Measurements from ENCODE around the gene NCS1. TPM values are rescaled to one million over a fixed set of nuclear protein-coding genes. Genes with fewer than 3 reads are reported as not detected.

Gene NCS1
- total RNA-seq, 1 experiment from 2014 or later = 76.3 TPM

DNA sequence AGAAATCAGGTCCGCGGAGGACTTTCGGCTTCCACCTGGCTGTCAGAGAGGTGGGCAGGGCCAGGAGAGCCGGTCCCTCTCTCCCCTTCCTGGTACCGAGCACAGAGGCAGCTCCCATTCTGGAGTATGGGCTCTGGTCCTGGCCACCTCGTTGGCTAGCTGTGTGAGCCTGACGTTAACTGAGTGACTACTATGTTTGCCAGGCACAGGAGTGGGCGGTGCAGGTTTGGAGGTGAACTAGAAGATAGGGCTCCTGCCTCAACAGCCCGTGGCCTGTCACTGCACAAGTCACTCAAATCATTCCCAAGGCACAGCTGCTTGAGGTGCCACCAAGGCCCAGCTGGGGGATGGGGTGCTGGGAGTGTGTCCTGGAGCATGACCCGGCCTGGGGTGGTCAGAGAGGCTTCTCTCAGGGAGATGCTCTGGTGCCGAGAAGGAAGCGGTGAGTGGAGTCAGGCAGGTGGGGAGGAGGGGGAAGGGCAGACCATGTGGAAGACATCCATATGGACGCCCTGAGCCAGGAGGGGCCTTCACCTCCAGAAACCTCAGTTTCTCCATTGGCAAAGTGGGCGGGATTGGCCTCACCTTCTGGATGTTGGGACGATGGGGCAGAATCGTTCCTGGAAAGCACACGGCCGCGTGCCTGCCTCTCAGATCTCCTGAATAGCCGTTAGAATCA is 39.5 kb downstream of the NCS1 start:
- DNase-seq (ENCODE audit: low read depth) = no peak

DNA sequence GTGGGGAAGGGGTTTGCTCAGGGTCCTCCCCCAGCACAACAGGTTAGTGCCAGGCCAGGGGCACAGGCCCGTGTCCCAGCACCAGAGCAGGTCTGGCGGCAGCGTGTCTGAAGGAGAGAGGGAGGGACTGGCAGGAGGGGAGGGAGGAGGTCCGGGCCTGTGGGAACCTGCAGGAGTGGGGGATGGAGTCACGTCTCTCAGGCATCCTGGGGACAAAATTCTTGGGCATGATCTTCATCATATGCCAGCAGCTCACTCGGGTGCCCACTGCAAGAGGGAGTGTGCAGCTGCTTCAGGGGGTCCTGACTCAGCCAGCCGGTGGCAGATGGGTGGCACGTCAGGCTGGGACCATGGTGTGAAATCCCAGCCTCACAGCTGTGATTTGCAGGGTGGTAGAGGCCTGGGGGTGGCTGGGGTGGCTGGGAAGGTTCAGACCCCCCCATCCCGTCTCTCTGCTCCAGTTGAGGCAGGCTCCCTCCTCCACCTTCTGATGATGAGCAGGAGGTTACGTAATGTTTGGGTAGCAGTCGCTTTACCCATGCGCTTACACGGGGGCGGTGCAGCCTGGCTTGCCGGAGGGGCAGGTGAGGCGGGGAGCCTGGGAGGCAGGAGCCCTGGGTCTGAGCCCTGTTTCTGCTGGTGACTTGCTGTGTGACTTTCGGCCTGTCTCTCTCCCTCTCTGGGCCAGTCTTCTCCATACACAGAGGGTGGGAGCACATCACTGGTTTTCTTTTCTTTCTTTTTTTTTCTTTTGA is 40.5 kb downstream of the NCS1 start:
- no peak for DNase-seq (ENCODE audit: low read depth)

DNA sequence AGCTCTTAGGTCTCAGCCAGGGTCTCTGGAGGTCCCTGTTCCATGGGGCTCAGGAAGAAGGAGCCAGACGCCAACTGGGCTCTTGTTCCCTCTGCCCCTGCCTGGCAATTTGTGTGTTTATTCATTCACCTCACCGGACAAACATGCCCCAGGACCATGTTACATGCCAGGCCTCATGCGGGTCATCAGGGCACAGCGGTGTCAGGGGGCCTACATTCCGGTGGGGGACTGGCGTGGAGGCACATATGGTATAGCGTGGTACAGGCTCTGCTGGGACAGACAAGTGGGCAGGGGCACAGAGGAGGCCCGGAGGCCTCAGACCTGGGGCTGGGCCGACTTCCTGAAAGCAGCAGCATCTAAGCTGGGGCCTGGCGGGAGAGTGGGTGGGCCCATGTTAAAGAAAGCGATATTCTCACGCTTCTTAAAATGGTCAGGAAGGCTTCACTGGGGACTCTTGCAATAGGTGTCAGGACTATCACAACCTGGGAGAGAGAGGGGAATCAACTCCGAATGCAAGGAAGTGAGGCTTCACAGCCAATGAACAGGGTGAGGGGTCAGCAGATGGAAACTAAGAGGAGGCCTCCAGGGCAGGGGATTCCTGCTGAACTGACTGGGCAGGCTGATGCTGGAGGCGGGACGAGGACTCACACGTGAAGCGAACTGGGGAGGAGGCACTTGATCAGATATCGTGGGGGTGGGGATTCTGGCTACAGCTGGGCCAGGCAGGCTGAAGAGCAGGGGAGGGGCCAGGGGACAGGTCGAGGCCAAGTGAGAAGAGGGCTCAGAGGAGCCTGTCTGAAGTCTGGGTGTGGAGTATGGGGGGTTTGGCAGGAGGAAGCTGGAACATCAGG is 41.9 kb downstream of the NCS1 start:
- no peak for DNase-seq (ENCODE audit: low read depth)

DNA sequence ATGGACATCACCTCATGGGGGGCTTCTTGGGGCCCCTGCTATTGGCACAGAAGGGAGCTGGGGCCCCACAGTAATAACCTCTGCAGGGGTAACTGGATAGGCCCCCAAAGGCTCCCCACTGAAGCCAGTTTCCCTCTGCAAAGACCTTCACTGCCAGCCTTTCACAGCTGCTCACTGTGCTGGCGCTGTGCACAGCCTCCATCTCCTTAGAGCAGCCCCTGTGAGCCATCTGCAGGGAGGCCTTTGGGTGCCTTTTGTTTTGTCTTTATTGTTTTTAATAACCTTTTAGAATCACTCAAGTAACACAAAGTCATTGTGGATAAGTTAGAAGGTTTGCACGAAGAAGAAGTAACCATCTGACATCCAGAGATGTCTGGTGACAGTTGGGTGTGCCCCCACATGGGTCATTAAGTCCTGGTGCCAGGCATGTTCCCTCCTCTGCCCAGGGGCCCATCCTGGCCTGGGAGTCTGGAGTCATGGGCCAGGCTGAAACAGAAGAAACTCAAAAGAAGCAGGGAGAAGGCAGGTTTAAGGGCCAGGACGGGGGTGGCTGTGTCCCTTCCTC is 42.7 kb downstream of the NCS1 start:
- no peak for DNase-seq (ENCODE audit: low read depth)

DNA sequence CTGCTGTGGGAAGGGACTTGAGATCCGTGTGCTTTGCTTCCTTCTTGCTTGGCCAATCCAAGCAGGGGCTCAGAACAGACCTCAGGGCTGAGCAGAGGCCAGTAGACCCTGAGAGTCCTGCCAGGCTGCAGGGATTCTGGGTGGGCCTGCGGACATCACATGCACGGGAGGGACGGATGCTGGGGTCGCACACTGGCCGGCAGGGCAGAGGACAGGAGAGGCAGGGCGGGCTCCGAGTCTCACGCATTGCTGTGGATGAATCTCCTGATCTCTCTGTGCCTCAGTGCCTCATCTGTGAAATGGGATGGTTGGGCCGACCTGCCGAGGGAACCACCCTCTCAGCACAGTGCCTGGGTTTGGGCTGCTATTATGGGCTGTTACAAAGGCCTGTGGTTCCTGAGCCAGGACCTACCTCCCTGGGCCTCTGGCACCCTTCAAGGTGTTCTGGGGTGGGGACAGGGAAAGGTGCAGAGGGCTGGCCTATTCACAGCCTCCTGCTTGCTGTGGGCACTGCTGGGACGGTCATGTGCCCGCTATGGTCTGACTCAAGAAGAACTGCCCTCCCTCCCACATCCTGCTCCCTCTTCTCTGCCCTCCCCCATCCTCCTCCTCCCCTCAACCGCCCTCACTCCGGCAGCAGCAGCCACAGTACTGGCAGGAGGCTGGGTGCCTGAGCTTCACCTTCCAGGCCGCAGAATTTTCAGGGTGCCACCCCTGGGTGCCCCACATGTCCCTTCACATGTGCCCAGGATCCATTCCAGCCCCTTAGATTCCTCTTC is 43.3 kb downstream of the NCS1 start:
- DNase-seq (ENCODE audit: low read depth) = peak; percentile 85

DNA sequence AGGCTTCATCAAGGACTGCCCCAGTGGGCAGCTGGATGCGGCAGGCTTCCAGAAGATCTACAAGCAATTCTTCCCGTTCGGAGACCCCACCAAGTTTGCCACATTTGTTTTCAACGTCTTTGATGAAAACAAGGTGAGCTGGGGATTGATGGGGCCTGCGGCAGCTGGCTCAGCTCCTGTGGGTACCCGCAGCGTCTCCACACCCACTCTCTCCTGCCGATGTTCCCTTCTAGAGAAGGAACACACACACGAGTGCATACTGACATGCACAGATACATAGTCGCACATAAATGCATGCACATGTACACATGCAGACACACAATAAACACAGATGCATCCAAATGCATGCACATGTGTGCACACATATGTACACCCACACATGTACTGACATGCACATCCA is 45.6 kb downstream of the NCS1 start:
- no peak for DNase-seq (ENCODE audit: low read depth)

DNA sequence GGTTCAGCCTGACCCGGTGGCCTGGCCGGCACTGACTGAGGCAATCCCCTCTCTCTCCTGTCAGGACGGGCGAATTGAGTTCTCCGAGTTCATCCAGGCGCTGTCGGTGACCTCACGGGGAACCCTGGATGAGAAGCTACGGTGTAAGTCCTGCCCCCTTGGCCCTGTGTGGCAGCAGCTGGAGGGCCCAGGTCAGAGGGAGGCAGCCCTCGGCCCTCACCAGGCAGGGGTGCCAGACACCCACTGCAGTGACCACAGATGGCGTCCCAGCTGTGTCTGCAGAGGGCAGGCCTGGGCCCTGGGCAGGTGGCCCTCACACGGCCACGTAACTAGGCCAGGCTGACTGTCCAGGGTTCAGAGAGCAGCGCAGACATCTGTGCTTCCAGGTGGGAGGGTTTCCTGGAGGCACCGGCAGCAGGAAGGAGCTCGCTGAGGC is 47.5 kb downstream of the NCS1 start:
- DNase-seq (ENCODE audit: low read depth) = no peak

DNA sequence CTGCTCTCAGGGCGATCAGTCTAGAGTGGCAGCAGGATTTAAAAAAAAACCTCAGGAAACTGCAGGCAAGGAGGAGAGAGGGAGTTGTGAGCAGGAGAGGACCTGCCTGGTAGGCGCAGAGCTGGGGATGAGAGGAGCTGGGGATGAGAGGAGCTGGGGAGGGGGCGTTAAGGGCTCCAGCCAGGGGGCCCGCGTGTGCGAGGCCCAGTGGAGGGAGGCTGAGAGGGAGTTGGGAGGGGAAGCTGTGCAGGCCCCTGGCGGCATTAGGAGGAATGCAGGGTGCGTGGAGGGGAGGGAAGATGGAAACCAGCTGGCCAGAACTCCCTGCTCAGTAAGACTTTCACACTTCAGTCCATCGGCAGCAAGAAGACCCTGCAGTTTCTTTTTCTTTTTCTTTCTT is 48.1 kb downstream of the NCS1 start:
- no peak for DNase-seq (ENCODE audit: low read depth)

DNA sequence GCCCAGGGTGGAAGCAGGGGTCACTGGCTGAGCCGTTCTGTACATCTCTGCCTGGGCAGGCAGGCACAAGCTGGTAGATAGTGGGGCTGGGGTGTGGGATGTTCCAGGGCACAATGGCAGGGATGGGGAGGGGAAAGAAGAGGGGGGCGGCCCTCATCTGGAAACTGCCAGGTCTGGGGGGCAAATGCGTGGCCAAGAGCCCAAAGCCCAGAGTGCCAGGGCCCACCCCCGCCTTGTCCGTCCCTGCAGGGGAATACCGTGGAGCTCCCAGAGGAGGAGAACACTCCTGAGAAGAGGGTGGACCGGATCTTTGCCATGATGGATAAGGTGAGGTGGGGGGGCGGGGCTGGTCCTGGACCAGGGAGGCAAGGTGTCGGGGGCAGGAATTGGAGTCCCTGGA is 50.6 kb downstream of the NCS1 start:
- DNase-seq (ENCODE audit: low read depth) = no peak

DNA sequence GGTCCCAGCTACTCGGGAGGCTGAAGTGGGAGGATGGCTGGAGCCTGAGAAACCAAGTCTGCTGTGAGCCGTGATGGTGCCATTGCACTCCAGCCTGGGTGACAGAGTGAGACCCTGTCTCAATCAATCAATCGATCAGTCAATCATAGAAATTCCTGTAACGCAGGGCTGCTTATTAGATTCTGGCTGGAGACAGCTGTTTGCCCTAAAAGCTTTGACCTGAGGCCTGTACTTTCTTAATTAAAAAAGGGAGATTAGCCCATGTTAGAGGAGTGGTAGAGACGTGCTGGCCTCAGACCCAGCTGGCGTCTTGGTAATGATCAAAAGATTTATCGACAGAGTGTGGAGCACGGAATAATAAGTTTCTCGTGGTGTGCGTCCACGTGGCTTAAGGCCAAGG is 52.9 kb downstream of the NCS1 start:
- DNase-seq (ENCODE audit: low read depth) = no peak

DNA sequence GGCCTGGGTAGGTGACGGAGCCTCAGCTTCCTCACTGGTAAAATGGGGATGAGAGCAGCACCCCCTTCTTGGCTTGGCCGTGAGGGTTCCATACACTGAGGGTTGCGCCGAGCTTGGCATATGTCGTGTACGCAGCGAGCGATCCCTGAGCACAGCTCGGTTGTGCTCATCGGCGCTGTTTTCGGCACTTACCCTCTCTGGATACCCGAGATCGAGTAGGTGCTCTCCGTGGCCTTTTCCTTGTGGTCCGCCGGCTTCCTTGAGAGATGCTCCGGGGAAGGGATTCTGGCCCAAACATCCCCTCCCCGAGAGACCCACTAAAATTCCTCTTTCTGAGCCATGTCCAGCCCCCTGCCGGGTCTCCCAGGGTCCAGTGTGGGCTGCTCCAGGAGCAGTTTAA is 53.4 kb downstream of the NCS1 start:
- DNase-seq (ENCODE audit: low read depth) = no peak

DNA sequence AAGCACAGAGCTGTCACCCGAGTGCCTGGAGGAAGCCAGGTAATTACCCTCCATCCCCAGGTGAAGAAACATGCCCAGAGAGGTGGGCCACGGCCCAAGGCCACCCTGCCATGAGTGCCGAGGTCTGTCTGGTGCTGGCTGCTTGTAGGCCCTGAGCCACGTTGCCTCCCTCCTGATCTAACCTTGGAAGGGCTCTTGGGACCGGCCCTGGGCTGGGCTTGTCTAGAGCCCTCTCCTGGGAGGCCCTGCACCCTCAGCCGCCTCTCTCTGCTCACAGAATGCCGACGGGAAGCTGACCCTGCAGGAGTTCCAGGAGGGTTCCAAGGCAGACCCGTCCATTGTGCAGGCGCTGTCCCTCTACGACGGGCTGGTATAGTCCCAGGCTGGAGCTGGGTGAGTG is 53.9 kb downstream of the NCS1 start:
- DNase-seq (ENCODE audit: low read depth) = no peak

DNA sequence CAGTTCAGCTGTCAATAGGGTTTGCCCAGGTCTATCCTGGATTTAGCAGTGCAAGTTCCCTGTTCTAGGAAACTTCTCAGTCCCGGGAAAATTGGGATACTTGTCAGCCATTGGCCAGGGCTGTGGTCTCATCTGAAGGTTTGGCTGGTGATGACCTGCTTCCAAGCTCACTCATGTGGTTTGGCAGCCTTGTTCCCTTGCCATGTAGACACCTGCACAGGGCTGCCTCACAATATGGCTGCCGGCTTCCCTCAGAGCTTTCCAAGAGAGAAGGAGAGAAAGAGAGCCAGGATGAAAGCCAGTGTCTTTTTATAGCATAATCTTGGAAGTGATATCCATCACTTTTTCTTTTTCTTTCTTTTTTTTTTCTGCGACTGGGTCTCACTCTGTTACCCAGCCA is 55.6 kb downstream of the NCS1 start:
- no peak for DNase-seq (ENCODE audit: low read depth)

DNA sequence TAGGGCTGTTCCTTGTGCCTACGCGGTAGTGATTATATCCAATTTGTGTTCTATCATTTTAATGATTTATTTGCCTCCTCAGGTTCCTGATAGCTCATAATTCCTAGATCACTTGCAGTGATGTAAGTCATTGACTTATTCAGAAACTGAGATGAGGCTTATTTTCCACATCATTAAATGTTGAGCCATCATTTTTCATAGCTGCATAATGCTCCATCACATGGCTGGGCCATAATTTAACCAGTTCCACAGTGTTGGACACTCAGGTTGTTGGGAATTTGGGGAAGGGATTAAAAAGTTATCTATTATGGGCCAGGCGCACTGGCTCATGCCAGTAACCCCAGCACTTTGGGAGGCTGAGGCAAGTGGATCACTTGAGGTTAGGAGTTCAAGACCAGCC is 57.6 kb downstream of the NCS1 start:
- DNase-seq (ENCODE audit: low read depth) = no peak

DNA sequence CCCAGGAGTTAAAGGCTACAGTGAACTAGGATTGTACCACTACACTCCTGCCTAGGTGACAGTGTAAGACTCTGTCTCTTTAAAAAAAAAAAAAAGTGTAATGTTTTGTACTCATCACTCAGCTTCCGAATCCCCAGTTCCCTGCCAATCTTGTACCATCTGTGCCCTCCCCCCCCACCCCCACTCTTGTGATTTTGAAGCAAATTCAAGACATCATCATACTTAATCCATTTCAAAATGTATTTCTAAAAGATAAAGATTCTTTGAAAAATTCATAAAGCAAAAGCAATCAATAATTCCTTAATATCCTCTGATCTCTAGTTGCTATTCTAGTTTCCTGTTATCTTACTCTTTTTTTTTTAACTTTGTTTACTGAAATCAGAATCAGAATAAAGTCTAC is 58.4 kb downstream of the NCS1 start:
- DNase-seq (ENCODE audit: low read depth) = no peak

DNA sequence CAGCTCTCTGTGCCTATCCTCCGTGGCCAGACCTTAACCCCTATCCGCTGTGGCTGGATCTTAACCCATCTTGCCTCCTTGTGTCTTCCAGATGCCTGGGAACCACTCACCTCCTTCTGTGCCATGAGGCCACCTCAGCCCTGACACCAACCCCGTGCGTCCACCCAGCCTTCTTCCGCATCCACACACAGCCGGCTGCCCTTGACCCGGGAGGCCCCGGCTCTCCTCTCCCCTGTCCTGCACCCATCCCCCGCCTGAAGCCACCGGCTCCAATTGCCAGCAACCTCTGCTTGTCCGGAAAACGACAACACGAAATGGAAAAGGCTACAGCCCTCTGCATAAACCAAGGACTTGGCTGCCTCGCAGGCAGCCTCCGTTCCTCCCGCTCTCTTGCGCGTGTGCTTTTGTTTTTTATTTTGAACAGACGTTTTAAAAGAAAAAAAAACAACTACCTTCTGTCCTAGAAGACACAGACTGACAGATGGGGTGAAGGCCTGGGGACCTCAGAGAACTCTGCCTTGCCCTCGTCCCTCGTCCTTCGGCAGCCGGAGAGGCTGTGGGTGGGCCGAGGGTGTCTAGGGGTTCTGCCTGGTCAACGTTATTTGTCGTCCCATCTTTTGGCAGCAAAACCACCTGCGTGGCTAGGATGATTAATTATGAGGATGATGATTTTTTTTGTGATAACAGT is 60.8 kb downstream of the NCS1 start:
- DNase-seq (ENCODE audit: low read depth) = no peak

DNA sequence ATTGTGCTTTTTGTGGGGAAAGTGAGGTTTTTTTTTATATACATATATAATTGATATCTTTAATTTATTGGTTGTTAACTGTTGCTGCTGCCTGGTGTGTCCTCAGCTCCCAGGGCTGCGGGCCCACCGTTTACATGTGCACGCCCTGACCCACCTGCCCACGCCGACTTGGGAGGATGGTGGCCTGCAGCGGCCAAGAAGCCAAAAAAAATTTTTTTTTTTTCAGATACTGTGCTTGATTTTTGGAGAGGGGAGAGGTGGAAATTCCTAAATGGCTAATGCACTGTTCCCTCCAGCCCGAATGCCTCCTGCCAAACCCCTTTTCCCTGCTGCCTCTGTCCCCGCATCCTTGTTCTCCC is 61.4 kb downstream of the NCS1 start:
- DNase-seq (ENCODE audit: low read depth) = no peak

DNA sequence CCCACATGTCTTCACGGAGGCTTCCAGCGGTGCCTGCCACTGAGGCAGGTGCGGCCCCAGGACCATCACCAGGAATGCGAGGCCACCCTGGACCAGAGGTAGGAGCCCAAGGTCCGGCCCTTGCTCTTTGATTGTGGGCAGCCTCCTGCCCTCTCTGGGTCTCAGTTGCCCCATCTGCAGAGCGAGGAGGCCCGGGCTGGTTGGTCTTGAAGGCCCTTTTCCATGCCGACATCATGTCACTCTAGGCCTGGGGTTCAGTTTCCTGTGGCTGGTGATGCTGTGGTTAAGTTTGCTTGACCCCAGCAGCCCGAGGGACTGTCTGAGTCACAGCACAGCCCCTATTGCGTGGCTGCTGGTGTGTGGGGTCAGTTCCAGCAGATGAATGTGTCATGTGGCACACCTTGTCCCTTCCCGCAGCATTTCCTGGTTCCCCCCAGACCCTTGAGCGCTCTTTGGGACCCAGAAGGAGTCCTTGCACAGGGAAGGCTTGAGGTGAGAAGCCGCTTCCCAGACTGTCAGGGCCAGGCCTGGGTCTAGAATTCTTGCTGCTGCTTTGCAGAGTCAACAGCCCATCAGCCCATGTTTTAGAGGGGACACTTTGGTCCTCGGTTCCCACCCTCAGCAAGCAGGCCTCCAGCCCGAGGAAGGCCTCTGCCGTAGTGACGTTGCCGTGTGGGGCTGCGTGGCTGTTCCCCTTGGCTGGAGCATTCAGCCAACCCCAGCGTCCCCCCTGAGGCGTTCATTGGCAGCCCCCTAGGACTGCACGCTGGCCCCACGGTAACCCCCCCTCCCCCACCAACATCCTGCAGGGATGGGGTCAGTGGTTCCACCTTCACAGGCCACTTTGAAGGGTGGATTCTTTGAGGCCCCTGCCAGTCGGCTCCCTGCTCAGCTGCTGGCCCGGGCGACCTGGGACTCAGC is 62.4 kb downstream of the NCS1 start:
- DNase-seq (ENCODE audit: low read depth) = peak; percentile 61

Data from HT1080 (cell line).